Esophagus muscularis mucosa (tissue), 3 donors: ENCODE data around the gene TRHDE.

Experiments
- CTCF ChIP-seq, 3 experiments: fragments of 200-600 bp in 2 of 3; fragments of 450-650 bp in 1 of 3; sonication (generic) in 2 of 3; IDR thresholded peaks; one replicate each; pipeline ENCODE4 v1.5.1; 2017 to 2019; ENCODE audit warnings: antibody characterized with exemption in 3 of 3, mild to moderate bottlenecking in 2 of 3, moderate library complexity in 1 of 3
- POLR2A ChIP-seq: fragments of 450-650 bp; IDR thresholded peaks from one replicate; pipeline ENCODE4 v1.6.1; 2017; ENCODE audit warnings: antibody characterized with exemption, moderate library complexity, mild to moderate bottlenecking, low read depth

DNA sequence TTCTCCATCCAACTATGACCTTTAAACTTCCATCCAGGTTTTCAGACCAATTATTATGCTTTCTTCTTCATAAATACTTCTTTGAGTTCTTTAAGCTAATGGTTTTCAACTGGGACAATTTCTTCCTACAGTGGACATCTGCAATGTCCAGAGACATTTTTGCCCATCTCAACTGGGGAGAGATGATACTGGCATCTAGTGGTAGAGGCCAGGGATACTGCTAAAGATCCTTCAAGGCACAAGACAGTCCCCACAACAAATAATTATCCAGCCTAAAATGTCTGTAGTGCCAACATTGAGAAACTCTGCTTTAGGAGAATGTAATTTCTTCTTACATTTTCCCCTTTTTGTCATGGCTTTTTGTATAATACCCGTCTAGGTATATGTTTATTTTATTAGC lies 10.6 kb downstream of the TRHDE start:
- TF ChIP-seq CTCF (IDR thresholded peaks at IDR 0.05) (peak in 2 of 3 experiments; percentile 19 to 30), POLR2A (no peak)
